ENCODE measurements around the gene PHRF1. TPM values are rescaled to one million over a fixed set of nuclear protein-coding genes. Genes with fewer than 3 reads are reported as not detected.

The PHRF1 gene
- total RNA-seq, 1 experiment from 2014 or later = 42.3 TPM

- CTCF ChIA-PET = interaction anchor here (1.0 kb wide), 1 partner anchor 101 kb away, joined by 11 read pairs; no protein-coding TSS in a partner anchor
- peak overlapping the region; percentile 54 for H3K4me3 Mint-ChIP-seq (ENCODE audit: low read depth, unreplicated experiment)
- no peak for TF ChIP-seq CTCF (IDR thresholded peaks at IDR 0.05; ENCODE audit: unreplicated experiment)
- no peak for DNase-seq
- no peaks in the 10 kb centered on the region for H3K9me3 Mint-ChIP-seq (ENCODE audit: low read depth, unreplicated experiment)
- no peak overlapping the region for H3K27ac Mint-ChIP-seq (ENCODE audit: unreplicated experiment)
- no peaks in the 10 kb centered on the region for H3K27me3 Mint-ChIP-seq (ENCODE audit: unreplicated experiment)
- peaks cover 36% of the 10 kb centered on the region for H3K36me3 Mint-ChIP-seq (ENCODE audit: insufficient read depth, unreplicated experiment)
- no TSS peak for BruUV-seq (replicated peaks)
- intact Hi-C loops (cut with micrococcal nuclease; ENCODE audit: unreplicated experiment) = loop anchor here (10.0 kb wide), 1 partner anchor 171 kb away; no protein-coding TSS in a partner anchor
- no peaks in the 10 kb centered on the region for H3K4me1 Mint-ChIP-seq (ENCODE audit: low read depth, unreplicated experiment)
Observed at GRCh38 chr11:553988-554340, 22.3 kb upstream of the PHRF1 start.

GRCh38 chr11:554428-555226 is 21.6 kb upstream of the PHRF1 start:
- peak; percentile 72 for TF ChIP-seq CTCF (IDR thresholded peaks at IDR 0.05; ENCODE audit: unreplicated experiment)
- intact Hi-C loops (cut with micrococcal nuclease; ENCODE audit: unreplicated experiment) = loop anchor here (10.0 kb wide), 1 partner anchor 170 kb away; no protein-coding TSS in a partner anchor
- Mint-ChIP-seq H3K4me3 (ENCODE audit: low read depth, unreplicated experiment) (peak overlapping the region; percentile 54), H3K36me3 (ENCODE audit: insufficient read depth, unreplicated experiment) (peaks cover 39% of the 10 kb centered on the region), H3K27me3 (ENCODE audit: unreplicated experiment) (no peaks in the 10 kb centered on the region), H3K9me3 (ENCODE audit: low read depth, unreplicated experiment) (no peaks in the 10 kb centered on the region), H3K27ac (ENCODE audit: unreplicated experiment) (no peak overlapping the region), H3K4me1 (ENCODE audit: low read depth, unreplicated experiment) (no peaks in the 10 kb centered on the region)
- CTCF ChIA-PET = interaction anchor here (0.5 to 1.4 kb wide), 9 partner anchors 101 to 348 kb away, joined by 3 to 11 read pairs (median 4); partner anchors contain the start of genes BET1L, CD151, DEAF1 and TMEM80
- no TSS peak for BruUV-seq (replicated peaks)
- DNase-seq = peak; percentile 81

DNA sequence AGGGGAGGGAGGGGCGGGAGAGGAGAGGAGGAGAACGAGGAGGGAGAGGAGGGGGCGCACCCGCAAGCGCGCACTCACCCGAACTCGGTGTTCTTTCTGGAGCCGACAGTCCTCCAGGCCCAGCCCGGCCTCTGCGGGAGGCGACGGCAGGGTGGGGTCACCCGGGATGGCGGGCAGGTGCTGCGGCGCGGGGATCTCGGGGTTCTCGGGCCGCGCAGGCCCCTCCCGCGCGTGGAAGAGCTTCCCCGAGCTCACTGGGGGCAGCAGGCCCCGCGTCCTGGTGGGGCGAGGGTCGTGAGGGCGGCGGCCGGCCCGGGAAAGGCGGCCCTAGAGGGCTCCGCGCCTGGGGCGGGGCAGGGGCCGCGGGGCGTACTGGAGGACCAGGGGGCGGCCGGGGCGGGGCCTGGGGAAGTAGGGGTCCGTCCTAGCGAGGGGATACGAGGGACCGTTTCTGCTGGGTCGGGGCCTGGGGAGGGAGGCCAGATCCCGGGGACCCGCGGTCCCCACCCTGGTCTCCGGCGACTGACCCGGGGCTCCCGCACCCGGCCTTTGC is 21.0 kb upstream of the PHRF1 start:
- Mint-ChIP-seq H3K4me3 (ENCODE audit: low read depth, unreplicated experiment) (peak overlapping the region; percentile 54), H3K4me1 (ENCODE audit: low read depth, unreplicated experiment) (no peaks in the 10 kb centered on the region), H3K27ac (ENCODE audit: unreplicated experiment) (no peak overlapping the region), H3K9me3 (ENCODE audit: low read depth, unreplicated experiment) (no peaks in the 10 kb centered on the region), H3K36me3 (ENCODE audit: insufficient read depth, unreplicated experiment) (peaks cover 45% of the 10 kb centered on the region), H3K27me3 (ENCODE audit: unreplicated experiment) (no peaks in the 10 kb centered on the region)
- no TSS peak for BruUV-seq (replicated peaks)
- no peak for DNase-seq
- intact Hi-C loops (cut with micrococcal nuclease; ENCODE audit: unreplicated experiment) = loop anchor here (10.0 kb wide), 1 partner anchor 169 kb away; no protein-coding TSS in a partner anchor
- CTCF ChIA-PET = interaction anchor here (0.5 to 1.4 kb wide), 7 partner anchors 33 to 348 kb away, joined by 3 to 6 read pairs (median 4); partner anchors contain the start of genes BET1L, CD151, DEAF1 and TMEM80
- TF ChIP-seq CTCF (IDR thresholded peaks at IDR 0.05; ENCODE audit: unreplicated experiment) = no peak

DNA sequence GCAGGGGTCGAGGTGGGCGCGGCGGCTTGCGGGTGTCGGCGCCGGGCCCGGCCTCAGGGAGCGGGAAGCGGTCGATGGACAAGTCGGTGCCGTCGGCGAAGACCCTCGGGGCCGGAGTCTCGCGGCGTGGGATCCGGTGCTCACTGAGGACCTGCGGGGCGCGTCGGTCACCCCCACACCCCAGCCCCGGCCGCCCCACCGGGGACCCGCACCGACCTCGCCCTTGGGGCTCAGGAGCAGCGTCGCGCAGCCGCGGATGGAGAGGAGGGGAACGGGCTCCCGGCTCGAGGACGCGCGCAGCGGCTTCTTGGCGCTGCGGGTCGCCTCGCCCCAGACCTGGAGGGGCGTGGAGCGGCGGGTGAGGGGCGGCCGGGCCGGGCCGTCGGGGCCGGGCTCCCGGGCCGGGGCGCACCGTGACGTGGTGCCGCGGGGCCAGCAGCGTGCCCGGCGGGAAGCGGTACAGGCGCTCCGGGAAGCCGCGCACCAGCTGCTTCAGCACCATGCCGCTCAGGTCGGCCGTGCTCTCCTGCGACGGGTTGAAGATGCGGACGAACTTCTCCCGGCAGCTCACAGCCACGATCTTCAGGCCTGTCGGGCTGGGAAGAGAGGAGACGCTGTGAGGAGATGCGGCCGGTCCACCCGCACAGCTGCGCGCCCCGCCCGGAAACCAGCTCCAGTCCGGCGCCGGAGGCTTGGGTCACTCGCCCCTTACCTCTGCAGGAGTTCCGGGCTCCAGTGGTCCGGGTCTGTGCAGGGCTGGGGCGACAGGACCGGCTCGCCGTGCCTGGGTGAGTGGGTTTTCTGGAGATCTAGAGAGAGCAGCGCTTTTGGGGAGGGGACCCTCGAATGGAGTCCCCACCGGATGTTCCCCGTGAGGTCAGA is 20.2 kb upstream of the PHRF1 start:
- Mint-ChIP-seq H3K36me3 (ENCODE audit: insufficient read depth, unreplicated experiment) (peaks cover 53% of the 10 kb centered on the region), H3K27me3 (ENCODE audit: unreplicated experiment) (no peaks in the 10 kb centered on the region), H3K9me3 (ENCODE audit: low read depth, unreplicated experiment) (no peaks in the 10 kb centered on the region), H3K4me3 (ENCODE audit: low read depth, unreplicated experiment) (peak overlapping the region; percentile 54), H3K4me1 (ENCODE audit: low read depth, unreplicated experiment) (no peaks in the 10 kb centered on the region), H3K27ac (ENCODE audit: unreplicated experiment) (no peak overlapping the region)
- BruUV-seq (replicated peaks) = no TSS peak
- no peak for DNase-seq
- CTCF ChIA-PET = interaction anchor here (0.9 to 1.4 kb wide), 2 partner anchors 32 to 172 kb away, joined by 3 read pairs; no protein-coding TSS in a partner anchor
- intact Hi-C loops (cut with micrococcal nuclease; ENCODE audit: unreplicated experiment) = loop anchor here (10.0 kb wide), 1 partner anchor 169 kb away; no protein-coding TSS in a partner anchor
- no peak for TF ChIP-seq CTCF (IDR thresholded peaks at IDR 0.05; ENCODE audit: unreplicated experiment)

Measured in Calu3 (cell line).